Middle frontal gyrus (tissue), 1 donor: ENCODE data around the gene BBIP1.

Experiments
- DNase-seq: peaks from one replicate; pipeline ENCODE4 v3.0.0-alpha.2; 2015; ENCODE audit warnings: low spot score; ENCODE audit errors: extremely low spot score

The BBIP1 gene

DNA sequence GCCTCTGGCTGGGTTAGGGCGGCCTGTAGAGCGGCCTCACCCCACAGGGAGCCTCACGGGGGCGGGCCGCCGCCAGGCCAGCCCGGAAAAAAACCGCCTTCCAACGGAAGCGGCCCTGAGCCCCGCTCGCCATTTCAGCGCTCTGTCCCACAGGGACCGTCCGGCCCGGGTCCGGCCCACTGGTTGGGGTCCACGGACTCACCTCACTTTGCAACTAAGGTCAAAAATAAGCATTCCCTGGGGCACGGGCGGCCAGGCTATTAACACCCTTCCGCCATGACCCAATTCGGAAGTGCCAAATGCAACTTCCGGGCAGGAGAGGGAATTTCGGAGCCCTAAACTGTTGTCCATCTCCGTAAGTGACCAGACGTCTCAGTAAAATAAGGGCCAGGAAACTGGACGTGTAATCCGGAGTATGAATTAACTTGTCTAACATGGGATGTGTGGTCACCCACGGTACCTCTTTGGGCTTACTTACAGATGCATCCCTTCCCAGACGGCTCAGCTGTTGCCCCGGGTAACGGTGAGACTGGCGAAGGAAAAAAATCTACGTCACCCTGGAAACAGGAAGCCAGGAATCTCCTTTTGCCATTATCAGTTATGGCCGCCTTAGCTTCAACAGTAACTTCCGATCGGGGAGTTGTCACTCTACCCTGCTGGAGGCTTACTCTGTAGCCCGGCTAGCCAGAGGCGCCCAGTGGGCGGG, at the start of gene BBIP1:
BBIP1 (minus strand) TSS at position 538 of the 706 bp plus-strand sequence. CDS start 1,023 bp downstream, outside the sequence.
- peak; percentile 100 for DNase-seq

DNA sequence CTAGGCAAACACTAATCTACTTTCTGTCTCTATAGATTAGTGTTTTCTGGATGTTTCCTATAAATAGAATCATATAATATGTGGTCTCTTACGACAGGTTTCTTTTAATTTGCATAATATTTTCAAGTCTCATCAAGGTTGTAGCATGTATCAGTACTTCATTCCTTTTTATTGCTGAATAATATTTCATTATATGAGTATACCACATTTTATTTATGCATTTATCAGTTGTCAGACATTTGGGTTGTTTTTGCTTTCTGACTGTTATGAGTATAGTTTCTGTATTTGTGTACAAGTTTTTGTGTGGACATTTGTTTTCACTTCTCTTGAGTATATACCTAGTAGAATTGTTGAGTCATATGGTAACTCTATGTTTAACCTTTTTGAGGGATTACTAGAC, 48.7 kb upstream of the BBIP1 start:
- no peak for DNase-seq

DNA sequence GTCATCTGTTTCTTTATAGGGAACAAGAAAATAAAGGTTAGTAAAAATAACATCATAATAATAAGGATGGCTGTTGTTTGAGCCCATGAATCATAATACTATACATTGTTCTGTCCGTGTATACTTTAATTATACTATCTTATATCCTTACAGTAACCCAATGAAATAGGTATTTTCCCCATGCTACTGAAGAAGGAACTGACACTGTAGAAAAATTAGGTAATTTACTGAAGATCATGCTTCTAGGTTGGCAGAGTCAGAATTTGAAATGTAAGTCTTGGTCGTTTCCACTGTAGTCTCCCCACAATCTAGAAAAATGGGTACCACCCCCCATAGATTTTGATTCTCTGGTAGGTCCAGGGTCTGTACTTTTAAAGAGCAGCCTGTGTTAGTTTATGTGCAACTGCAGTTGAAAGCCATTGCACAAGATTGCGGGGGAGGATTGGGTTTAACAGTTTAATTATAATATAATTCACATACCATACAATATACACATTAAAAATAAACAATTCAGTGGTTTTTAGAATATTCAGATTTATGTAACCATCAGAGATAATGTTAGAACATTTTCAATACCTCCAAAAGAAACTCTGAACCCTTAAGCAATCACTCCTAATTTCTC, 48.1 kb upstream of the BBIP1 start:
- DNase-seq = no peak

- no peak for DNase-seq
Observed at GRCh38 chr10:110966146-110966545, 47.2 kb upstream of the BBIP1 start.

- no peak for DNase-seq
Observed at GRCh38 chr10:110965216-110965615, 46.2 kb upstream of the BBIP1 start.

DNA sequence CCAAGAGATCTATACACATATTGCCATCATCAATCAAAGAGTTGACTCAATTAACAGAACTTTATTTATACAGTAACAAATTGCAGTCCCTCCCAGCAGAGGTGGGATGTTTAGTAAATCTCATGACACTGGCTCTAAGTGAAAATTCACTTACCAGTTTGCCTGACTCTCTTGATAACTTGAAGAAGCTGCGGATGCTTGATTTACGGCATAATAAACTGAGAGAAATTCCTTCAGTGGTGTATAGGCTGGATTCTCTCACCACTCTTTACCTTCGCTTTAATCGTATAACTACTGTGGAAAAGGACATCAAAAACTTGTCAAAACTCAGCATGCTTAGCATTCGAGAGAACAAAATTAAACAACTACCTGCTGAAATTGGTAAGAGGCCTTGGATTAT, 45.7 kb upstream of the BBIP1 start:
- no peak for DNase-seq

- DNase-seq = no peak
Observed at GRCh38 chr10:110963162-110963561, 44.2 kb upstream of the BBIP1 start.

DNA sequence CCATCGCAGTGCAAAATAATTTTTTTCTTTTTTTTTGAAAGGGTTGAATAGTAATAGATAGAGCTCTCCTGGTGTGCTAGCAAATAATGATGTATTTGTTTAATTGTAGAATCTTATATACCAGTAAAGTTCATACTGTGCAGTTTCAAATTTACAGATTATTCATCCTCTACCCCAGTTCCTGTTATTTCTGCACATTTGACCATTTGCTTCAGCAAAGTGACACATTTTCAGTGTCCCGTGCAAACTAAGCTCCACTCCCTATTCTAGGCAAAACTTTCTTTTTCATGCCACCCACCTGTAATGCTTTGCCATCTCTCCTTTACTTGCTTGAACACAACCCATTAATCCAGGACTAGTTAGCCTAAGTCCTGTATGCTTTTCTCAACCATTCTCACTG, 43.5 kb upstream of the BBIP1 start:
- DNase-seq = no peak

DNA sequence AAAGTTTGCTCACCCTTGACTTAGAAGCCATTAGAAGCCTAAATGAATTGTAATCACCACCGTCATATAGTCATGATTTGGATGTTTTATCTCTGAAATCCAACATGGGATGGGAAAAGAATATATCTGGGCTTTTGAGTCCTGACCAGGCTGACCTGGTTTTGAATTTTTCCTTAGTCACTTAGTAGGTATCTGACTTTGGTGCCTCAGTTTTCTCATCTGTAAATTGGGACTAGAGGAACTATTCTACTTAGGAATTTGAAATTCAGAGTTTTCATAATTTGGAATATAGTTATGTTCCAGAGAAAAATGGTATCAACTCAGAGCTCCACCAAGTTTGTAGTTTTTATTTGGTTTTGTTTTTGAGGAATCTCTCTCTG, 41.3 kb upstream of the BBIP1 start:
- DNase-seq = no peak

DNA sequence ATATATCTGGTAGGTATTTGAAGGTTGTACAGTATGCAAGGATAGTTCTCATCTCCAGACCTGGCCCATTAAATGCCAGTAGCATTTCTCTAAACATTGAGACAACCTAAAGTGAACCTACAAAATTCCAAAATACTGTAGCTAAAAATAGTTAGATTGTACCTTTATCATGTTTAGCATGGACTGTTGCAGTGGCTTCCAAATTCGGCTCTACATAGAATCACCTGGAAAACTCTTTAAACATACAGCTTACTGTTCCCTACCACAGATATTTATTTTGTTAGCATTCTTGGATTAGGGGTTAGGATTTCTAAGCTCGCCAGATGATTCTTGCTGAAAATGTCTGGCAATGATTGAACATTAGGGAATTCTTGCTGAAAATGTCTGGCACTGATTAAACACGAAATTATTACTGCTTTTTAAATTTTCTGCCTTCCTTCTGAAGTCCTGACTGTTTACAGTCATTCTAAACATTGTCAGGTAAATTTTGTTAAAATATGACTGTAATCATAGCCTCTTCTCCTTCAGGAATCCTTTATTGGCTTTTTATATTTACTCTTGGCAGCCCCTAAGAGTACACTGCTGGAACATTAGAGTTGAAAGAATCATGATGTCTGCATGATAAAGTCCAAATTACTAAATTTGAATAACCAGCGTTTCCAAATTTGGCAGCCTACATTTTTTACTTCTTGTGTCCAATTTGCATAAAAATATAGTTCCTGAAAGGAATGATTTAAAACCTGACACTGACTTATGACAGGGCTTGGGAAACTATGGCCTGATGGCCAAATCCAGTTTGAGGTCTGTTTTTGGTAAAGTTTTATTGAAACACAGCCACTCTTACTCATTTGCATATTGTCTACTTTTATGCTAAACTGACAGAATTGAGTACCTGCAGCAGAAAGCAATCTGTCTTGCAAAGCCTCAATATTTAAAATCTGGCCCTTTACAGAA, 40.7 kb upstream of the BBIP1 start:
- no peak for DNase-seq

DNA sequence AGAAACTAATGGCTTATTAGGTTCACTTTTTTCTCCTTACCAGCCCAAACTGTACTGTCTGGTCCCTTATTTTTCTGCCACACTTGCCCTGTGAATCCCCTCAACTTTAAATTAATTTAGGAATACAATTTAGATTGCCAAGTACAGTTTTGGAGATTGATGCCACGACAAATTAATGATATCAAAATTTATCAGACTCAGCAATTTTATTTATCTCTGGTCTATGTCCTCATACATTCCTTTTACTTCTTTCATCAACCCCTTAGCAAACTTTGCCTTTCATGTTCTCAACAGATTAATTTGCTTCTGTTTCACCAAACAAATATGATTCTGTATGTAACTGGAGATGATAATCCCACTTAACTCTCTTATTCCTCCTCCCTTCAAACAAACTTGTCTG, 38.6 kb upstream of the BBIP1 start:
- DNase-seq = no peak

GRCh38 chr10:110951381-110951780, 32.4 kb upstream of the BBIP1 start:
- DNase-seq = no peak

DNA sequence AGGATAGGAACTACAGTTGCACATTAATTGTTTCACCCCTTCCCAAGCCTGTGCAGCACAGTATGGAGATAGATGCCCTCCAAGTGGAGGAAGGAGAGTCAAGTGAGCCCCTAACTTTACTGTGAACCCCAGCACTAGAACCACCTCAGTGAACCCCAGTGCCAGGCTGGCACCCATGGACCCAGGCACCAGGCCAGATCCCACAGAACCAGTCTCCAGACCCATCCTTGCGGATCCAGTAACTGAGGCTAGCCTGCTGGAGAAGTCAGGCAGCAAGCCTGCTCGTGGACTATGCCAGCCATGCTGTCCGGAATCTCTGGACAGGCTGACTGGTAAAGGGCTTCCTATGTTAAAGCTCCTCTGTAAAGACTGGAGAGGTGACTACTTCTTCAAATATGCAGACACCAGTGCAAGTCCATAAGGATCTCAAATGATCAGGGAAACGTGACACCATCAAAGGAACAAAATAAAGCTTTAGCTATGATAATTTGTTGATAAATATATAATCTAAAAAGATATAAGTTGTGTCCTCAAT, 28.1 kb upstream of the BBIP1 start:
- no peak for DNase-seq

GRCh38 chr10:110946496-110946895, 27.5 kb upstream of the BBIP1 start:
- no peak for DNase-seq

GRCh38 chr10:110944792-110945396, 25.9 kb upstream of the BBIP1 start:
- no peak for DNase-seq

DNA sequence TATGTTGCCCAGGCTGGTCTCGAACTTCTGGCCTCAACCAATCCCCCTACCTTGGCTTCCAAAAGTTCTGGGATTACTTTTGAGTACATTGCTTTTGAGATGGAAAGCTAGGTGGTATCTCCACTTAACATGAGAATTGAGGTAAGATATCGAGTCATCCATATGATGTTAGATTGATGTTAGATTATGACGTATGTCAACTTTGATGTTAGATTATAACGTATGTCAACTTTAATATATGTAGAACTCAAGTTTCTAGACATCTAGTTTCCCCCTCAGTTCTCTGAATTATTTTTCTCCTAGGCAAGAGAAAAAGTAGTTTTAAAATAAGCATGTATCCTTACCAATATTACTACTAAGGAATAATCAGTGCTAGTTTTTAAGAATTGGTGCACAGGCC, 20.4 kb upstream of the BBIP1 start:
- no peak for DNase-seq

GRCh38 chr10:110936757-110937156, 17.8 kb upstream of the BBIP1 start:
- no peak for DNase-seq

DNA sequence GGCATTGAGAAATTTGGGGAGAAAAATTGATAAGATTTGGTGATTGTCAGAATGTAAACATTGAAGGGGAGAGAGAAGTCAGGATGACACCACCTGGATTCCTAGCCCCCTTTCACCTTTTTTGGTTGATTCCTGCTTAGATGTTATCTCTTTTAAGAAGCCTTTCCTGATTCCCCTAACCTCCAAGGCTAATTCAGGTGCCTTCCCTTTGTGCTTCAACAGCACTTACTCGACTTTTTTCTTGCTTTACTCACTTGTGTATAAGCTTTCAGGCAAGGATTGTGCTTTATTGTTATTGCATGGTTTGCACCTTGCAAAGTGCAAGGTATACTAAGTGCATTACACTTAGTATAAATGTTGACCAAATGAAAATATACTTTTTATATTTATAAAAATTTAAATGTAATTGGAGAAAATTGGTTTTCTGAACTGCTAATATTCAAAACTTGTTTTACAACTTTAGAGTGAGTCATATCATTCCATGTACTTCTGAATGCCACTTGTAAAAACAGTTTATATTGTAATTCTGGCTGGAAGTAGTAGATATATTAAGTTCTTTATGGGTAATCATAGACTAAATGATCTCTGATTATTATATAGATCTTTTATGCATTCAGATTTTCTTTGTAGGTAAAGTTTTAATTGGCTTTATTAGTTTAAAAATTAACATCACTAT, 13.7 kb upstream of the BBIP1 start:
- DNase-seq = no peak

GRCh38 chr10:110931769-110932381, 12.9 kb upstream of the BBIP1 start:
- DNase-seq = no peak

DNA sequence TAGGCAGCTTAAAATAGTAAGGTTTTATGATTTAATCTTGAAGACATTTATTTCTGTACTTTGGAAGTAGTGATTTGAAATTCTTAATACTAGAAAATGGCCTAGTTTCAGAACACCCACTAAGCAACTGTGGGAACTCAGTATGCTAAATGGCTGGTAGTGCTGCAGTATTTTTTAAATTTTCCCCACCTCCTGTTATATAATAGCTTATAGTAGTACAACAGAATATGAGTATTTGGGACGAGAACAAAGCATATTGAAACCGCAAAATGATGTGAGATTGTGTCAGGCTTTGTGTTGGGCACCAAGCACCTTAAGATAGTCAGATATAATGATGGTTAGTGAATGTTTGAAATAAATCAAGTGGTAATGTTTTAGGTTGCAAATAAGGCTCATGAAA, 8.5 kb upstream of the BBIP1 start:
- DNase-seq = no peak
